BLaER1 treated with 17β-estradiol and CSF1 and Interleukin-3, amounts not matched to agents 10 nM and 100 nM (cell line): ENCODE data around the gene IQCB1.

Source experiments
- H3K27ac ChIP-seq, 11 experiments: shearing (Covaris generic); formaldehyde crosslinking; 2 replicates each; pipeline ENCODE4 v1.8.1; 2022
- H3K27me3 ChIP-seq, 11 experiments: shearing (Covaris generic); formaldehyde crosslinking; 2 replicates each; pipeline ENCODE4 v1.8.1; 2022
- H3K36me3 ChIP-seq, 11 experiments: shearing (Covaris generic); formaldehyde crosslinking; 2 replicates each; pipeline ENCODE4 v1.8.1; 2022
- H3K4me1 ChIP-seq, 10 experiments: shearing (Covaris generic); formaldehyde crosslinking; 2 replicates each; pipeline ENCODE4 v1.8.1; 2022
- H3K4me2 ChIP-seq, 11 experiments: shearing (Covaris generic); formaldehyde crosslinking; 2 replicates each; pipeline ENCODE4 v1.8.1; 2022
- H3K4me3 ChIP-seq, 10 experiments: shearing (Covaris generic); formaldehyde crosslinking; 2 replicates each; pipeline ENCODE4 v1.8.1; 2022
- H3K9ac ChIP-seq, 11 experiments: shearing (Covaris generic); formaldehyde crosslinking; 2 replicates each; pipeline ENCODE4 v1.8.1; 2022
- H3K9me3 ChIP-seq, 11 experiments: shearing (Covaris generic); formaldehyde crosslinking; replicated peaks in 1 of 11; 2 replicates each; pipeline ENCODE4 v1.8.1; 2022
- H4K20me1 ChIP-seq, 11 experiments: shearing (Covaris generic); formaldehyde crosslinking; 2 replicates each; pipeline ENCODE4 v1.8.1; 2022
- Cebpa-rat ChIP-seq, 11 experiments: shearing (Covaris generic); IDR thresholded peaks; 2 replicates each; pipeline ENCODE4 v1.8.1; 2022

Gene IQCB1

DNA sequence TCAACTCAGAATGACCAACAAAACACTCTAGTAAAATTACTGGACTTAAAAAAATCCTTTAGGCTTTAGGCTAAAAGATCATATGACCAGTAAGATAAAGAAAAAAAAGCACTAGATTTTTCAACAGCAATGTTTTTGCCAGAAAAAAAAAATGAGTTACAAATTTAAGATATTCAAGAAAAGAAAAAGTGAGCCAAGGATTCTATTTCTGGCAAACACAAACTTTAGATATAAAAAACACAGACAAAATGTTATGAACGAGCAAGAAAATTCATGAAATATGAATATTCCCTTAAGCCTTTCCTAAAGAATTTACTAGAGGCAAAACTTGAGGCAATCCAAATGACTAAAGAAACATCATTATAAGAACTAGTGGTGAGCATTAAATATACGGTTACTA lies 94.0 kb downstream of the IQCB1 start:
- Histone ChIP-seq H4K20me1 (peaks cover 0 to 39% (median 0%) of the 10 kb centered on the region in 11 experiments; a peak in 7 of 22 replicates), H3K27me3 (no peaks in the 10 kb centered on the region), H3K27ac (no peak overlapping the region), H3K4me1 (peaks cover 0 to 18% (median 2%) of the 10 kb centered on the region in 10 experiments; a peak in 6 of 20 replicates), H3K4me2 (no peak overlapping the region), H3K9ac (no peak overlapping the region), H3K36me3 (peaks cover 0 to 19% (median 14%) of the 10 kb centered on the region in 11 experiments; a peak in 14 of 22 replicates), H3K4me3 (no peak overlapping the region), H3K9me3 (peaks cover 12 to 24% (median 17%) of the 10 kb centered on the region in 11 experiments)
- TF ChIP-seq Cebpa-rat (IDR thresholded peaks at IDR 0.05): no peak

DNA sequence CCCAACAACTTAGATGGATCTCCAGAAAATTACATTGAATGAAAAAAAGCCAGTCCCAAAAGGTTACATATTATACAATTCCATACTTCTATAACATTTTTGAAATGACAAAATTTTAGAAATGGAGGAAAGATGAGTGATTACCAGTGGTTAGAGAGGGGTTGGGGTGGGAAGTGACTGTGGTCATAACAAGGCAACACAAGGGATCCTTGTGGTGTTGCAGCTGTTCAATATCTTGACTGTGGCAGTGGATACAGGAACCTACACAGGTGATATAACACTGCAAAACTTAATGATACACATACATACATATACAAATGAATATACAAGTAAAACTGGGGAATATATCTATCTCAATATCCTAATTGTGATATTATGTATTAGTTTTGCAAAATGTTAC lies 95.0 kb downstream of the IQCB1 start:
- H3K36me3 ChIP-seq: peaks cover 0 to 19% (median 14%) of the 10 kb centered on the region in 11 experiments; a peak in 14 of 22 replicates
- no peak overlapping the region for H3K9ac ChIP-seq
- no peak overlapping the region for H3K27ac ChIP-seq
- H4K20me1 ChIP-seq: peaks cover 0 to 43% (median 0%) of the 10 kb centered on the region in 11 experiments; a peak in 7 of 22 replicates
- no peaks in the 10 kb centered on the region for H3K27me3 ChIP-seq
- H3K4me2 ChIP-seq: peak overlapping the region in 2 of 11 experiments; percentile 4 to 6; a peak in 1 of 22 replicates
- no peak overlapping the region for H3K4me3 ChIP-seq
- H3K4me1 ChIP-seq: peaks cover 0 to 18% (median 2%) of the 10 kb centered on the region in 10 experiments; a peak in 6 of 20 replicates
- H3K9me3 ChIP-seq: peaks cover 12 to 24% (median 17%) of the 10 kb centered on the region in 11 experiments
- no peak for TF ChIP-seq Cebpa-rat (IDR thresholded peaks at IDR 0.05)

DNA sequence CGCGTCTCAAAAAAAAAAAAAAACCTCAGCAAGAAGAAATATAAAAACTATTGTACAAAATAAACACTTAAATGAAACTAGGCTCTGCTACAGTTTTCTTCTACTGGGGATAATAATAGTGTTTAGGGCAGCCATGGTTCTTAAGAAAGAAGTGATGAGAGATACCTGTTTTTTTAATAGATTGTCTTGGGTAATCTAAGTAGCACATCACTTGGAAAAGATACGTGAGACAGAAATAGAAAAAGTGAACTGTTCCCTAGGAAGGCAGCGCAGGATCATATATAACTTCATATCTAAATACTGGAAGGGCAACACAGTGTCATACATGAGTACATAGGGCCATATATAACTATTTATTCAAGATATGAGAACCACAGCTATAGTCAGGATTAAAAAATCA lies 97.2 kb downstream of the IQCB1 start:
- Histone ChIP-seq H3K4me2 (peak overlapping the region in 1 of 11 experiments; percentile 4; a peak in 1 of 22 replicates), H3K36me3 (peaks cover 0 to 15% (median 10%) of the 10 kb centered on the region in 11 experiments; a peak in 13 of 22 replicates), H3K9me3 (peaks cover 3 to 16% (median 9%) of the 10 kb centered on the region in 11 experiments; a peak in 21 of 22 replicates), H3K4me1 (peaks cover 0 to 18% (median 2%) of the 10 kb centered on the region in 10 experiments; a peak in 6 of 20 replicates), H3K27ac (no peak overlapping the region), H3K4me3 (no peak overlapping the region), H3K27me3 (no peaks in the 10 kb centered on the region), H3K9ac (no peak overlapping the region), H4K20me1 (peaks cover 0 to 59% (median 0%) of the 10 kb centered on the region in 11 experiments; a peak in 6 of 22 replicates)
- TF ChIP-seq Cebpa-rat (IDR thresholded peaks at IDR 0.05): no peak

DNA sequence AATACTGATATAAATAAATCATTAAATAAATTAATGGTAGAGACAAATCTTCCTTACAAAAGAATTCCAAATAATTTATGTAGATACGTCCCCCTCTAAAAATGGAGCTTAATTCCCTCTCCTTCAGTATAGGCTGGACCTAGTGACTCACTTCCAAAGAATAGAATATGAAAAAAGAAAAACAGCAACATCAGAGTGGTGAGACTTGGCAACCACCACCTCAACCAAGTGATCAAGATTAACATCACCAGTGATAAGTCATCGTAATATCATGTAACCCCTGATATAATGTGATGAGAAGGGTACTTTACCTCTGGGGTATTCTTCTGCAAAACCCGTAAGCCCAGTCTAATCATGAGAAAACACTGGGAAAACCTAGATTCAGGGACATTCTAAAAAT lies 98.7 kb downstream of the IQCB1 start:
- Histone ChIP-seq H3K9me3 (peaks cover 0 to 4% (median 0%) of the 10 kb centered on the region in 11 experiments; a peak in 1 of 22 replicates), H3K27ac (no peak overlapping the region), H3K4me3 (no peak overlapping the region), H3K36me3 (peaks cover 0 to 17% (median 10%) of the 10 kb centered on the region in 11 experiments; a peak in 12 of 22 replicates), H4K20me1 (peaks cover 0 to 67% (median 0%) of the 10 kb centered on the region in 11 experiments; a peak in 8 of 22 replicates), H3K4me1 (peaks cover 0 to 18% (median 2%) of the 10 kb centered on the region in 10 experiments; a peak in 7 of 20 replicates), H3K9ac (no peak overlapping the region), H3K27me3 (no peaks in the 10 kb centered on the region), H3K4me2 (no peak overlapping the region)
- TF ChIP-seq Cebpa-rat (IDR thresholded peaks at IDR 0.05): no peak

DNA sequence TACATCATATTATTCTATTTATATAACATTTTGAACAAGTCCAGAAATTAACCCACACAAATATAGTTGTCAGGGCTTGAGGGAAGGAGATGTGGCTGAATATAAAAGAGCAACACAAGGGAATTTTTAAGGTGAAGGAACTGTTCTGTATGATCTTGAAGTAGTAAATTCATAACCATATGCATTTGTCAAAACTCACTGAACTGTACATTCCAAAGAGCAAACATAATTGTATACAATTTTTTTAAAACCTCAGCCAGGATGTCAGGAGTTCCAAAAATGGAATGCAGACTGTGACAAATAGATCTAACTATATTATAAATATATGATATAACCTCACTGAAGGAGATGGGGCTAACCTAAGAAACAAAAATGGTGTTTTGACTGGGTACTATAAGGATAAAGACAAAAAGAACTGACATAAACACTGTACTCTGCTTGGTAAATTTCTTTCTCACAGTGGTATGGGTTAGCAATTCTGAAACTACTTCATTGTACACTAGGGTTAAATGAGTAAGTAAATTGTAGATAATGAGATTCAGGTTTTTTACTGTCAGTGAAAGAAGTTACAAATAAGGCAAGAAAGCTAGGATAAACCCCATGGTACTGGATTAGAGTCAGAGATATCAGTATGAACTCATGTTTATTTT lies 99.7 kb downstream of the IQCB1 start:
- peaks cover 0 to 26% (median 10%) of the 10 kb centered on the region in 11 experiments; a peak in 13 of 22 replicates for H3K36me3 ChIP-seq
- H3K9ac ChIP-seq: no peak overlapping the region
- no peak overlapping the region for H3K27ac ChIP-seq
- no peak for TF ChIP-seq Cebpa-rat (IDR thresholded peaks at IDR 0.05)
- no peak overlapping the region for H3K4me3 ChIP-seq
- no peak overlapping the region for H3K4me2 ChIP-seq
- H3K9me3 ChIP-seq: peaks cover 0 to 4% (median 0%) of the 10 kb centered on the region in 11 experiments; a peak in 1 of 22 replicates
- peaks cover 0 to 18% (median 2%) of the 10 kb centered on the region in 10 experiments; a peak in 7 of 20 replicates for H3K4me1 ChIP-seq
- no peaks in the 10 kb centered on the region for H3K27me3 ChIP-seq
- peaks cover 0 to 66% (median 0%) of the 10 kb centered on the region in 11 experiments; a peak in 8 of 22 replicates for H4K20me1 ChIP-seq

GRCh38 chr3:121730940-121731687 lies 103.7 kb downstream of the IQCB1 start:
- TF ChIP-seq Cebpa-rat (IDR thresholded peaks at IDR 0.05): no peak
- no peaks in the 10 kb centered on the region for H3K27me3 ChIP-seq
- H3K9ac ChIP-seq: no peak overlapping the region
- H3K4me1 ChIP-seq: no peaks in the 10 kb centered on the region; a peak in 1 of 20 replicates
- no peaks in the 10 kb centered on the region for H3K9me3 ChIP-seq
- H3K4me2 ChIP-seq: no peak overlapping the region
- no peak overlapping the region for H3K4me3 ChIP-seq
- H4K20me1 ChIP-seq: peaks cover 0 to 50% (median 0%) of the 10 kb centered on the region in 11 experiments; a peak in 9 of 22 replicates
- H3K36me3 ChIP-seq: peaks cover 22 to 55% (median 33%) of the 10 kb centered on the region in 11 experiments
- no peak overlapping the region for H3K27ac ChIP-seq

GRCh38 chr3:121724130-121724529 lies 110.7 kb downstream of the IQCB1 start:
- peaks cover 0 to 12% (median 4%) of the 10 kb centered on the region in 11 experiments; a peak in 8 of 22 replicates for H3K9me3 ChIP-seq
- H3K27ac ChIP-seq: no peak overlapping the region
- no peak for TF ChIP-seq Cebpa-rat (IDR thresholded peaks at IDR 0.05)
- H3K9ac ChIP-seq: no peak overlapping the region
- peak overlapping the region in 3 of 11 experiments; percentile 15 to 24 (median 18); a peak in 2 of 22 replicates for H3K4me2 ChIP-seq
- H3K4me3 ChIP-seq: no peak overlapping the region
- H4K20me1 ChIP-seq: no peaks in the 10 kb centered on the region
- H3K4me1 ChIP-seq: peaks cover 0 to 16% (median 5%) of the 10 kb centered on the region in 10 experiments; a peak in 9 of 20 replicates
- H3K27me3 ChIP-seq: no peaks in the 10 kb centered on the region
- peaks cover 79 to 98% (median 93%) of the 10 kb centered on the region in 11 experiments for H3K36me3 ChIP-seq

GRCh38 chr3:121723485-121723884 lies 111.4 kb downstream of the IQCB1 start:
- no peak overlapping the region for H3K27ac ChIP-seq
- no peak overlapping the region for H3K4me2 ChIP-seq

More at GRCh38 chr3:121723485-121723884, 111.4 kb downstream of the IQCB1 start:
- Histone ChIP-seq H3K9me3 (peaks cover 0 to 12% (median 4%) of the 10 kb centered on the region in 11 experiments; a peak in 8 of 22 replicates), H4K20me1 (no peaks in the 10 kb centered on the region), H3K27me3 (no peaks in the 10 kb centered on the region), H3K36me3 (peaks cover 78 to 98% (median 93%) of the 10 kb centered on the region in 11 experiments), H3K4me1 (peaks cover 0 to 16% (median 5%) of the 10 kb centered on the region in 10 experiments; a peak in 9 of 20 replicates), H3K9ac (no peak overlapping the region), H3K4me3 (no peak overlapping the region)
- TF ChIP-seq Cebpa-rat (IDR thresholded peaks at IDR 0.05): no peak
